NT2/D1 (cell line): ENCODE measurements around the gene GRB10.

ENCODE experiments used
- DNase-seq: peaks from one replicate; pipeline ENCODE4 v3.0.0-alpha.2; 2011; ENCODE audit warnings: low read depth, low spot score
- H3K27me3 ChIP-seq: 2 replicates; pipeline ENCODE4 v1.6.0; 2011; ENCODE audit warnings: mild to moderate bottlenecking; ENCODE audit not compliant: insufficient read length, insufficient read depth
- H3K36me3 ChIP-seq: 2 replicates; pipeline ENCODE4 v1.6.1; 2011; ENCODE audit warnings: mild to moderate bottlenecking, low read length, mixed read lengths; ENCODE audit not compliant: insufficient read depth, insufficient read length
- H3K4me1 ChIP-seq: 2 replicates; pipeline ENCODE4 v1.5.1; 2011; ENCODE audit not compliant: insufficient read depth, insufficient read length
- H3K4me3 ChIP-seq: 2 replicates; pipeline ENCODE4 v1.5.1; 2011; ENCODE audit warnings: low read depth; ENCODE audit not compliant: insufficient read length
- H3K9ac ChIP-seq: 2 replicates; pipeline ENCODE4 v1.6.0; 2011; ENCODE audit warnings: low read depth; ENCODE audit not compliant: insufficient read length
- H3K9me3 ChIP-seq: 2 replicates; pipeline ENCODE4 v1.5.1; 2011; ENCODE audit warnings: mild to moderate bottlenecking, low read length; ENCODE audit not compliant: insufficient read depth
- SUZ12 ChIP-seq: IDR thresholded peaks from 2 replicates; pipeline ENCODE4 v1.6.1; 2011; ENCODE audit not compliant: insufficient read length, insufficient read depth; ENCODE audit errors: extremely low read depth
- YY1 ChIP-seq: IDR thresholded peaks from 2 replicates; pipeline ENCODE4 v1.6.1; 2011; ENCODE audit not compliant: insufficient read length, insufficient read depth
- ZNF274 ChIP-seq: IDR thresholded peaks from 2 replicates; pipeline ENCODE4 v1.6.1; 2011; ENCODE audit warnings: mild to moderate bottlenecking, low read depth, low read length

The GRB10 gene

GRCh38 chr7:50710441-50711154 lies 72.1 kb downstream of the GRB10 start:
- no peak overlapping the region for H3K4me3 ChIP-seq
- no peak for DNase-seq
- H3K9ac ChIP-seq, result no peak overlapping the region
- no peaks in the 10 kb centered on the region for H3K27me3 ChIP-seq
- no peaks in the 10 kb centered on the region for H3K4me1 ChIP-seq
- TF ChIP-seq YY1 (no peak), ZNF274 (no peak), SUZ12 (no peak)
- no peaks in the 10 kb centered on the region for H3K9me3 ChIP-seq
- H3K36me3 ChIP-seq, result peaks cover 18% of the 10 kb centered on the region

- H3K9ac ChIP-seq, result no peak overlapping the region
- H3K36me3 ChIP-seq, result peaks cover 18% of the 10 kb centered on the region
- no peaks in the 10 kb centered on the region for H3K4me1 ChIP-seq
- no peaks in the 10 kb centered on the region for H3K9me3 ChIP-seq
- H3K27me3 ChIP-seq, result no peaks in the 10 kb centered on the region
- no peak overlapping the region for H3K4me3 ChIP-seq
- no peak for DNase-seq
- TF ChIP-seq SUZ12 (no peak), YY1 (no peak), ZNF274 (no peak)
Observed at GRCh38 chr7:50709151-50709550, 73.5 kb downstream of the GRB10 start.

DNA sequence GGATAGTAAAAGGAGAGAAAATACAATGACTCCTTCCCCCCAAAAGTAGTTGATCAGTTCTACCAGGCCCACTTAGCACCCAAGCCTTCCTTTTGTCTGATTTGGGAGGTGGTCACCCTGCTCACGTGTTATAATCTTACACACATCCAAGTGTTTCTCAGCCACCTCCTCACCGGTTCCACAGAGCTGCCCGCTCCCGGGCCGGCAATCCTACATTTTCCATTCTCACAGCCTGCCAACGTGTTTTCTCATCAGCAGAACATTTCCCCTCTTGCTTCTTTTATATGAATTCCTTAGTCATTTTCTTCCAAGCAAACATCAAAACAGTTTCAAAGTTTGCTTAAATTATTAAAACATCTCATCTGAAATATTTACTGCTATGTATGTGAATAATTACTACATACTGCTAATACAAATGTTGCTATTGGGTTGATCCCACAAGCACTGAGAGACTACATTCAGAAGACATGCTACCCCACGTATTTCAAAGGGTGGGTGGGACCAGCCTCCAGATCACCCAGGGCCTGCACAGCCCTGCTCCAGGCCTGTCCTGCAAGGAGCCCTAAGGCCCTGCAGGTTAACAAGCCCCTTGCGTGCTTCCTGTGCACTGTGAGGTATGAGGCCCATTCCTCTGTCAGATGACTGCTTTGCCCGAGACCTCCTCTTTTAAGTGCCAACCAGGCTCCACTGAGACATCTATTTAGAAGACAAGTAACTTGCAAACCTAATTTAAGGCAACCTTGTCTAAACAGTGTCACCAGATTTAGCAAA lies 75.3 kb downstream of the GRB10 start:
- H3K9me3 ChIP-seq, result no peaks in the 10 kb centered on the region
- H3K4me1 ChIP-seq, result peaks cover 2% of the 10 kb centered on the region
- H3K36me3 ChIP-seq, result peaks cover 27% of the 10 kb centered on the region
- TF ChIP-seq SUZ12 (no peak), YY1 (no peak), ZNF274 (no peak)
- no peak for DNase-seq
- H3K27me3 ChIP-seq, result no peaks in the 10 kb centered on the region
- H3K9ac ChIP-seq, result no peak overlapping the region
- no peak overlapping the region for H3K4me3 ChIP-seq

GRCh38 chr7:50706469-50706937 lies 76.2 kb downstream of the GRB10 start:
- Histone ChIP-seq H3K4me1 (peaks cover 2% of the 10 kb centered on the region), H3K9ac (no peak overlapping the region), H3K9me3 (no peaks in the 10 kb centered on the region), H3K27me3 (no peaks in the 10 kb centered on the region), H3K36me3 (peaks cover 36% of the 10 kb centered on the region), H3K4me3 (no peak overlapping the region)
- TF ChIP-seq ZNF274, result no peak
- TF ChIP-seq SUZ12, result no peak
- TF ChIP-seq YY1, result no peak
- no peak for DNase-seq

DNA sequence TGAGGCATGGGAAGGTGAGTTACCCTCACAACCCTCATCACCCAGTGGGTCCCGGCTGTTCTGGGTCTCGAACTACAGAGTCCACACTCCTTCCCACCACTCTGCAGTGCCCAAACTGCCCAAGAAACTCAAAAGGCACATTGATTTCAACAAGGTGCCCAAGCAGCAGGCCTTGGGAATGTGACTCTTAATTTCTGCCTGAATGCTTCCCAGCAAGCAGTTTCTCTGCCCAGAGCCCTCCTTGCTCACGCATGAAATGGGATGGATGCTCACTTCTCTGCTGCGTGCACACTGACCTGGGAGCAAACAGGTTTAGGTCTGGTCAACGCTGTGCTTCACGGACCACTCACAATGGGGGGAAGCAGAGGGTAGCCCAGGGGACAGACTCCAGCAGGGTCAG lies 77.9 kb downstream of the GRB10 start:
- Histone ChIP-seq H3K36me3 (peaks cover 31% of the 10 kb centered on the region), H3K9ac (no peak overlapping the region), H3K4me3 (no peak overlapping the region), H3K4me1 (peaks cover 2% of the 10 kb centered on the region), H3K27me3 (no peaks in the 10 kb centered on the region), H3K9me3 (no peaks in the 10 kb centered on the region)
- TF ChIP-seq SUZ12, result no peak
- TF ChIP-seq ZNF274, result no peak
- no peak for TF ChIP-seq YY1
- no peak for DNase-seq

GRCh38 chr7:50703654-50704053 lies 79.0 kb downstream of the GRB10 start:
- TF ChIP-seq ZNF274, result no peak
- no peak for TF ChIP-seq SUZ12
- no peak for TF ChIP-seq YY1
- Histone ChIP-seq H3K27me3 (no peaks in the 10 kb centered on the region), H3K9me3 (no peaks in the 10 kb centered on the region), H3K9ac (no peak overlapping the region), H3K4me3 (no peak overlapping the region), H3K36me3 (peaks cover 25% of the 10 kb centered on the region), H3K4me1 (peaks cover 2% of the 10 kb centered on the region)
- DNase-seq, result no peak

DNA sequence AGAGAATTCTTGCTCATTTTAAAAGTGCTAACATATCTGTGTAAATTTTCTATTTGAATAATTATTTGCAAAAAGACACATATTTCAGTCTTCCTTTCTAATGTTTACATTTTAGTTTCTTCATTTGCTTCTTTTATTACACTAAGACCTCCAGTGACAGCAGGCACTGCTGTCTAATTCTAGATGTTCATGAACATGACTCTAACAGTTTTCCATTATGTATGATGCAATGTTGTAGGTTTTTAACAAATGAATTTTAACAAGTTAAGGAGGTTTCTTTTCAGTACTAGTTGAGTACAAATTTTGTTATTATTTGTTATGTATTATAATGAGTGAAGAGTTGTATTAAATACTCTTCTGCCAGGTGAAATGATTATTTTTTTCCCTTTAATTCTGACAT lies 83.6 kb downstream of the GRB10 start:
- Histone ChIP-seq H3K27me3 (no peaks in the 10 kb centered on the region), H3K4me3 (no peak overlapping the region), H3K4me1 (peaks cover 2% of the 10 kb centered on the region), H3K36me3 (peaks cover 46% of the 10 kb centered on the region), H3K9me3 (no peaks in the 10 kb centered on the region), H3K9ac (no peak overlapping the region)
- no peak for TF ChIP-seq YY1
- TF ChIP-seq ZNF274, result no peak
- no peak for TF ChIP-seq SUZ12
- DNase-seq, result no peak
